NB4 (cell line): ENCODE measurements around the gene SLC46A1.

Source experiments
- CTCF ChIP-seq: IDR thresholded peaks from one replicate; pipeline ENCODE4 v1.5.1; 2012; ENCODE audit warnings: low read depth, low read length
- POLR2A ChIP-seq: IDR thresholded peaks from 2 replicates; pipeline ENCODE4 v1.6.1; 2011; ENCODE audit warnings: mild to moderate bottlenecking; ENCODE audit not compliant: insufficient read length; ENCODE audit errors: extremely low read depth

GRCh38 chr17:28449859-28450258, 43.8 kb upstream of the SLC46A1 start:
- TF ChIP-seq POLR2A, result no peak
- TF ChIP-seq CTCF, result no peak
